OCI-LY3 (cell line): ENCODE data around the gene TBL1XR1.
"Not testable (repeated sequence)": the region's sequence is repeated elsewhere in the genome, so short reads cannot be mapped to it uniquely, and the experiment has no call there.

Source experiments
- H2AFZ ChIP-seq: fragments of 200-600, 300-600 bp; shearing (Covaris generic); 2 replicates; pipeline ENCODE4 v1.6.0; 2014; ENCODE audit warnings: antibody characterized with exemption, low read depth, low read length
- H3K27ac ChIP-seq: fragments of 200-600, 300-600 bp; sonication (generic); 2 replicates; pipeline ENCODE4 v1.5.1; 2014; ENCODE audit warnings: mild to moderate bottlenecking, low read length, moderate library complexity, mixed read lengths
- H3K27me3 ChIP-seq: fragments of 200-600, 300-600 bp; sonication (generic); 2 replicates; pipeline ENCODE4 v1.6.1; 2014; ENCODE audit warnings: low read depth, low read length, mixed read lengths
- H3K36me3 ChIP-seq: fragments of 200-600, 300-600 bp; sonication (generic); replicated peaks from 2 replicates; pipeline ENCODE3; 2014; ENCODE audit warnings: low read depth, low read length, mixed read lengths
- H3K4me1 ChIP-seq: fragments of 300-600, 200-600 bp; sonication (generic); 2 replicates; pipeline ENCODE4 v1.6.1; 2014; ENCODE audit warnings: low read length, mixed read lengths
- H3K4me2 ChIP-seq: fragments of 200-600, 300-600 bp; sonication (generic); 2 replicates; pipeline ENCODE4 v1.6.1; 2014; ENCODE audit warnings: low read length, mixed read lengths
- H3K4me3 ChIP-seq: fragments of 300-600, 200-600 bp; sonication (generic); 2 replicates; pipeline ENCODE4 v1.5.1; 2014; ENCODE audit warnings: antibody characterized with exemption, mild to moderate bottlenecking, low read length, moderate library complexity
- H3K79me2 ChIP-seq: fragments of 300-600, 200-600 bp; shearing (Covaris generic); 2 replicates; pipeline ENCODE4 v1.6.1; 2014; ENCODE audit warnings: mild to moderate bottlenecking, low read length, mixed read lengths
- H3K9ac ChIP-seq: fragments of 300-600, 200-600 bp; shearing (Covaris generic); 2 replicates; pipeline ENCODE4 v1.6.0; 2014; ENCODE audit warnings: mild to moderate bottlenecking, low read length, moderate library complexity
- H3K9me3 ChIP-seq: fragments of 200-600, 300-600 bp; shearing (Covaris generic); 2 replicates; pipeline ENCODE4 v1.6.1; 2014; ENCODE audit warnings: low read length, mixed read lengths; ENCODE audit not compliant: insufficient read depth
- H4K20me1 ChIP-seq: fragments of 200-600, 300-600 bp; sonication (generic); 2 replicates; pipeline ENCODE4 v1.6.1; 2016; ENCODE audit warnings: low read length, mixed read lengths; ENCODE audit not compliant: insufficient read depth
- EZH2phosphoT487 ChIP-seq: fragments of 200-600 bp; shearing (Covaris generic); IDR thresholded peaks from 2 replicates; pipeline ENCODE4 v1.6.1; 2018; ENCODE audit warnings: antibody characterized with exemption, mixed run types, low read depth
- TF ChIP-seq, protein P1 (sequence below): fragments of 200-600, 300-600 bp; sonication (generic); IDR thresholded peaks from 2 replicates; pipeline ENCODE4 v1.5.1; 2014; ENCODE audit warnings: antibody characterized with exemption, low read length, low read depth

Gene TBL1XR1

DNA sequence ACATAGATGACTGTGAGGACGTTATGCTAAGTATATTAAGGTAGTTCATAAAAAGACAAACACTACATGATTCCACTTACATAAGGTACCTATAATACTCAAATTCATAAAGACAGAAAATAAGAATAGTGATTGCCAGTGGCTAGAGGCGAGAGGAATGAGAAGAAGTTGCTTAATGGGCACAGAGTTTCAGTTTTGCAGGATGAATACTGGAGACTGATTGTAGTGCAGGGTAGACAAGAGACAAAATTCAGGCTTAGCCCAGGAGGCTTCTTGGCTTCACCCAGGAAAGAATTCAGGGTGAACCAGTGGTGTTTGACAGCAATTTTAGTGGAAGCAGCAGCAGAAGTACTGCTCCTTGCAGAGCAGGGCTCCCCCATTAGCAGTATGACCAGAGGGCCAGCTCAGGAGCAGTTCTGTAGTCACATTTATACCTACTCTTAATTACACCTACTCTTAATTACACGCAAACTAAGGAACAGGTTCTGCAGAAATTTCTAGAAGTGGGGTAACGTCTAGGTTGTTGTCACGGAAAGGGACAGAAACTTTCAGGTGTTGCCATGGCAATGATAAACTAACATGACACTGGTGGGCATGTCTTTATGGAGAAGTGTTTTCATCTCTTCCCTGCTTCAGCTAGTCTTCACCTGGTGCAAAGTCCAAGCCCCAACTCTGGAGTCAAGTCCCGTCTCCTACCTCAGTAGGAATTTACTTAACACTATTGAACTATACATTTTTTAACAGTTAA is 55.2 kb downstream of the TBL1XR1 start:
- Histone ChIP-seq H3K27me3 (no peaks in the 10 kb centered on the region), H3K4me1 (peaks cover 23% of the 10 kb centered on the region), H3K4me3 (no peak overlapping the region), H3K79me2 (peaks cover 100% of the 10 kb centered on the region), H3K36me3 (peaks cover 15% of the 10 kb centered on the region), H3K4me2 (no peak overlapping the region), H2AFZ (no peak overlapping the region), H3K9me3 (no peaks in the 10 kb centered on the region), H4K20me1 (peaks cover 98% of the 10 kb centered on the region), H3K27ac (no peak overlapping the region), H3K9ac (no peak overlapping the region)
- TF ChIP-seq, protein P1, sequence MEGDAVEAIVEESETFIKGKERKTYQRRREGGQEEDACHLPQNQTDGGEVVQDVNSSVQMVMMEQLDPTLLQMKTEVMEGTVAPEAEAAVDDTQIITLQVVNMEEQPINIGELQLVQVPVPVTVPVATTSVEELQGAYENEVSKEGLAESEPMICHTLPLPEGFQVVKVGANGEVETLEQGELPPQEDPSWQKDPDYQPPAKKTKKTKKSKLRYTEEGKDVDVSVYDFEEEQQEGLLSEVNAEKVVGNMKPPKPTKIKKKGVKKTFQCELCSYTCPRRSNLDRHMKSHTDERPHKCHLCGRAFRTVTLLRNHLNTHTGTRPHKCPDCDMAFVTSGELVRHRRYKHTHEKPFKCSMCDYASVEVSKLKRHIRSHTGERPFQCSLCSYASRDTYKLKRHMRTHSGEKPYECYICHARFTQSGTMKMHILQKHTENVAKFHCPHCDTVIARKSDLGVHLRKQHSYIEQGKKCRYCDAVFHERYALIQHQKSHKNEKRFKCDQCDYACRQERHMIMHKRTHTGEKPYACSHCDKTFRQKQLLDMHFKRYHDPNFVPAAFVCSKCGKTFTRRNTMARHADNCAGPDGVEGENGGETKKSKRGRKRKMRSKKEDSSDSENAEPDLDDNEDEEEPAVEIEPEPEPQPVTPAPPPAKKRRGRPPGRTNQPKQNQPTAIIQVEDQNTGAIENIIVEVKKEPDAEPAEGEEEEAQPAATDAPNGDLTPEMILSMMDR: no peak
- no peak for TF ChIP-seq EZH2phosphoT487

DNA sequence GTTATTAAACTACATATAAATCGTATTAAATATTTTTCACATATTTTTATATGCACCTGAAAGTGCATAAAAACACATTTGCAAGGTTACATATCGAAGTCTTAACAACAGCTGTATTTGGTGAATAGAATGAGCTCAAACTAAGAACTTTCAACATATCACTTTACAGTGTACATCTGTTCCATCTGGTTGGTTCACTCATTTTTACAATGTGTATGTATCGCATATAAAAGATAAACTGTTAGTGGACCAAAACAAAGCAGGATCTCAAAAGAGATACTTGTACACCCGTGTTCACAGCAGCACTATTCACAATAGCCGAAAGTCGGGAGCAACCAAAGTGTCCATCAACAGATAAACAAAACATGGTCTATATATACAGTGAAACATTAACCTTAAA is 55.8 kb downstream of the TBL1XR1 start:
- Histone ChIP-seq H3K79me2 (peaks cover 100% of the 10 kb centered on the region), H3K27me3 (no peaks in the 10 kb centered on the region), H3K4me2 (no peak overlapping the region), H2AFZ (no peak overlapping the region), H3K4me3 (no peak overlapping the region), H3K4me1 (peaks cover 23% of the 10 kb centered on the region), H3K9me3 (no peaks in the 10 kb centered on the region), H3K36me3 (peaks cover 18% of the 10 kb centered on the region), H3K27ac (no peak overlapping the region), H4K20me1 (peaks cover 98% of the 10 kb centered on the region), H3K9ac (no peak overlapping the region)
- TF ChIP-seq EZH2phosphoT487: no peak
- TF ChIP-seq, protein P1: no peak

GRCh38 chr3:177139220-177139619 is 58.1 kb downstream of the TBL1XR1 start:
- not testable (repeated sequence) for H3K4me3 ChIP-seq, H3K9me3 ChIP-seq, H3K4me1 ChIP-seq, H3K4me2 ChIP-seq, H2AFZ ChIP-seq, H3K9ac ChIP-seq, H3K27ac ChIP-seq, H3K27me3 ChIP-seq
- Histone ChIP-seq H3K36me3 (peaks cover 27% of the 10 kb centered on the region), H4K20me1 (peaks cover 97% of the 10 kb centered on the region), H3K79me2 (peaks cover 99% of the 10 kb centered on the region)

DNA sequence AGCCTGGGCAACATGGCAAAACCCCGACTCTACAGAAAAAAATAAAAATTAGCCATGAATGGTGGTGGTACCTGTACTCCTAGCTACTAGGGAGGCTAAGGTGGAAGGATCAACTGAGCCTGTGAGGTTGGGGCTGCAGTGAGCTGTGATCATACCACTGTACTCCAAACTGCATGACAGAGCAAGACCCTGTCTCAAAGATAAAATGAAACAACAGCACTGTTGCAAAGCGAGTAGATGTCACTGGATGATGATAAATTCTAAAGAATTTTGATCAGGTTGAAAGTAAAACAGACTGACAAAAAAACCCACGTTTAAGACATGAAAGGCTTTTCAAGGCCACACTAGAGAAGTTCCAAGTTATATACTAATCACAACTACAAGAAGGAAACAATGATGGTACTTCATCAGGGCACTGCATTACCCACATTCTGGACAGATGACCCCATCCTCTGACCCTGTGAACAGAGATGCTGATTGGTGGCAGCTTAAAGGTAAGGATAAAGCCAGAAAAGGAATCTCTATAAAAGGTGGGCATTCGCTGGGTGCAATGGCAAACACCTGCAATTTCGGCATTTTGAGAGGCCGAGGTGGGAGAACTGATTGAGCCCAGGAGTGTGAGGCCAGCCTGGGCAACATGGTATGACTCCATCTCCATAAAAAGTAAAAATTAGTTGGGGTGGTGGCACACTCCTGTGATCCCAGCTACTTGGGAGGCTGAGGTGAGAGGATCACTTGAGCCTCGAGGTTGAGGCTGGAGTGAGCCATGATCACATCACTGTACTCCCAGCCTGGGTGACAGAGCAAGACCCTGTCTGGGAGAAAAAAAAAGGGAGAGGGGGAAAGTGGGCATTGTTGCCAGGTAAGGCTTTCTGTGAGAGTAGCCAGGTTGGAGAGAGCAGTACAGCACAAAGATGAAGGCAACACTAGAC is 59.2 kb downstream of the TBL1XR1 start:
- Histone ChIP-seq H3K36me3 (peaks cover 36% of the 10 kb centered on the region), H3K4me1 (peaks cover 7% of the 10 kb centered on the region; the same call in 1 of the 2 replicates), H3K27me3 (no peaks in the 10 kb centered on the region), H4K20me1 (peaks cover 96% of the 10 kb centered on the region), H2AFZ (no peak overlapping the region), H3K79me2 (peaks cover 99% of the 10 kb centered on the region), H3K4me2 (no peak overlapping the region), H3K4me3 (no peak overlapping the region), H3K9me3 (no peaks in the 10 kb centered on the region), H3K9ac (no peak overlapping the region), H3K27ac (no peak overlapping the region)
- TF ChIP-seq, protein P1: no peak
